ENCODE results near the gene SNRNP25. TPM values are rescaled to one million over a fixed set of nuclear protein-coding genes. Genes with fewer than 3 reads are reported as not detected.
A peak's percentile ranks its signal among the peaks of the same experiment; 100 is the strongest.

SNRNP25 gene
- total and polyA plus RNA-seq, 9 donors, result 12.8 to 35.7 (median 26.9) TPM

- H3K4me1 ChIP-seq (ENCODE audit: insufficient read depth), result peaks cover 3% of the 10 kb centered on the region
- DNase-seq, result no peak
- WGBS, 3 donors, result 73 to 81% (median 76%) methylated on average over 15 of the region's 15 CpGs
Measured at GRCh38 chr16:92431-93339, 39.1 kb downstream of the SNRNP25 start.

DNA sequence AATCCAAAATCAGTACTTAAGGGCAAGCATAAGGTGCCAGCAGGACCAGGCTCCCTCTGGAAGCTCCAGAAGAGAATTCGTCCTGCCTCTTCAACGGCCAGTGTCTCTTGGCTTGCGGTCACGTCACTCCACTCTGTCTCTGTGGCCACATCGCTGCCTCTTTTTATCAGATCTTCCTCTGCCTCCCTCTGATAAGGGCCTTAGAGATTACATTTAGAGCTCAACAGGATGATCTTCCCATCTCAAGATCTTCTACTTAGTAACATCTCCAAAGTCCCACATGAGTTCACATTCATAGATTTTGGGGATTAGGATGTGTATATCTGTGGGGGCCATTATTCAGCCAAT, 41.3 kb downstream of the SNRNP25 start:
- no peaks in the 10 kb centered on the region for H3K9me3 ChIP-seq
- no peak for TF ChIP-seq EP300 (IDR thresholded peaks at IDR 0.05)
- TF ChIP-seq, protein P1, sequence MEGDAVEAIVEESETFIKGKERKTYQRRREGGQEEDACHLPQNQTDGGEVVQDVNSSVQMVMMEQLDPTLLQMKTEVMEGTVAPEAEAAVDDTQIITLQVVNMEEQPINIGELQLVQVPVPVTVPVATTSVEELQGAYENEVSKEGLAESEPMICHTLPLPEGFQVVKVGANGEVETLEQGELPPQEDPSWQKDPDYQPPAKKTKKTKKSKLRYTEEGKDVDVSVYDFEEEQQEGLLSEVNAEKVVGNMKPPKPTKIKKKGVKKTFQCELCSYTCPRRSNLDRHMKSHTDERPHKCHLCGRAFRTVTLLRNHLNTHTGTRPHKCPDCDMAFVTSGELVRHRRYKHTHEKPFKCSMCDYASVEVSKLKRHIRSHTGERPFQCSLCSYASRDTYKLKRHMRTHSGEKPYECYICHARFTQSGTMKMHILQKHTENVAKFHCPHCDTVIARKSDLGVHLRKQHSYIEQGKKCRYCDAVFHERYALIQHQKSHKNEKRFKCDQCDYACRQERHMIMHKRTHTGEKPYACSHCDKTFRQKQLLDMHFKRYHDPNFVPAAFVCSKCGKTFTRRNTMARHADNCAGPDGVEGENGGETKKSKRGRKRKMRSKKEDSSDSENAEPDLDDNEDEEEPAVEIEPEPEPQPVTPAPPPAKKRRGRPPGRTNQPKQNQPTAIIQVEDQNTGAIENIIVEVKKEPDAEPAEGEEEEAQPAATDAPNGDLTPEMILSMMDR (IDR thresholded peaks at IDR 0.05), result no peak
- no peak for TF ChIP-seq POLR2A (IDR thresholded peaks at IDR 0.05)
- no peaks in the 10 kb centered on the region for H3K27me3 ChIP-seq
- 91 to 96% (median 93%) methylated on average over 5 of the region's 5 CpGs for WGBS, 3 donors
- H3K4me3 ChIP-seq, result no peak overlapping the region
- H3K36me3 ChIP-seq, result no peaks in the 10 kb centered on the region
- peaks cover 3% of the 10 kb centered on the region for H3K4me1 ChIP-seq (ENCODE audit: insufficient read depth)
- DNase-seq, result no peak
- intact Hi-C loops (cut with DNase I), result loop anchor here in 1 of 4 donors (2.0 kb wide), 1 partner anchor 28 kb away; no protein-coding TSS in a partner anchor
- H3K27ac ChIP-seq, result no peak overlapping the region

More at GRCh38 chr16:92431-93339, 39.1 kb downstream of the SNRNP25 start:
- Histone ChIP-seq H3K27ac (no peak overlapping the region), H3K36me3 (no peaks in the 10 kb centered on the region), H3K27me3 (no peaks in the 10 kb centered on the region), H3K4me3 (no peak overlapping the region), H3K9me3 (no peaks in the 10 kb centered on the region)
- no peak for TF ChIP-seq EP300 (IDR thresholded peaks at IDR 0.05)
- no peak for TF ChIP-seq POLR2A (IDR thresholded peaks at IDR 0.05)
- TF ChIP-seq, protein P1 (IDR thresholded peaks at IDR 0.05), result no peak
- intact Hi-C loops (cut with DNase I), result no loop called here

- Histone ChIP-seq H3K9me3 (no peaks in the 10 kb centered on the region), H3K36me3 (no peaks in the 10 kb centered on the region), H3K4me3 (no peak overlapping the region), H3K27ac (no peak overlapping the region), H3K27me3 (no peaks in the 10 kb centered on the region), H3K4me1 (ENCODE audit: insufficient read depth) (peaks cover 13% of the 10 kb centered on the region)
- DNase-seq, result peak; percentile 77 to 91 (median 83)
- TF ChIP-seq POLR2A (IDR thresholded peaks at IDR 0.05) (peak; percentile 43), EP300 (IDR thresholded peaks at IDR 0.05) (no peak)
- TF ChIP-seq, protein P1 (IDR thresholded peaks at IDR 0.05), result peak; percentile 85 to 99 (median 98)
- WGBS, 3 donors, result 11 to 14% (median 14%) methylated on average over 11 of the region's 11 CpGs
- intact Hi-C loops (cut with DNase I), result loop anchor here in 3 of 4 donors (1.0 to 2.0 kb wide), 2 partner anchors 30 to 31 kb away; no protein-coding TSS in a partner anchor
Measured at GRCh38 chr16:96935-97381, 43.3 kb downstream of the SNRNP25 start.

DNA sequence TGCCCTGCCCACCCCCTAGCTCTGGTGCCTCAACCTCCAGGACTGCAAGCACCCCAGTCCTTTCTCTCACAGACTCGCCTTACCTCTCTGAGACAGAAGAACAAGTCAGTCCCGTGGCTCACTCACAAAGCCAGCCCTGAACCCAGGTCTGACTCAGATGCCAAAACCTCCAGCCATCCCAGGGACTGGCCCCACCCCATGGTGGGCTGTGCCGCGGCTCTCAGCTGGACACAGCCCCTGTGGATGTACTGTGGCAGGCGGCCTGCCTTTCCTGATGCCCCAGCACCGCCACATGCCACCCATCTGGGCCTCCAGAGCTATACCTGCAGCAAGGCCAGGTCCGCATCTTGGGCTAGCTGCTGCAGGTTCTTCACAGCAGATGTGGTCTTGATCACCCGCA, 44.2 kb downstream of the SNRNP25 start:
- H3K27ac ChIP-seq, result no peak overlapping the region
- TF ChIP-seq POLR2A (IDR thresholded peaks at IDR 0.05), result no peak
- no peak for TF ChIP-seq EP300 (IDR thresholded peaks at IDR 0.05)
- TF ChIP-seq, protein P1 (IDR thresholded peaks at IDR 0.05), result no peak
- no peak for DNase-seq
- H3K27me3 ChIP-seq, result no peaks in the 10 kb centered on the region
- H3K4me1 ChIP-seq (ENCODE audit: insufficient read depth), result peaks cover 19% of the 10 kb centered on the region
- intact Hi-C loops (cut with DNase I), result loop anchor here in 3 of 4 donors (1.0 to 2.0 kb wide), 2 partner anchors 31 to 32 kb away; no protein-coding TSS in a partner anchor
- WGBS, 3 donors, result 86 to 90% (median 86%) methylated on average over 8 of the region's 8 CpGs
- H3K4me3 ChIP-seq, result no peak overlapping the region
- no peaks in the 10 kb centered on the region for H3K36me3 ChIP-seq
- no peaks in the 10 kb centered on the region for H3K9me3 ChIP-seq
